GM19468 (cell line): ENCODE results near the gene STK33.

ENCODE experiments used
- ATAC-seq: cut with Tn5 transposase; IDR thresholded peaks from one replicate; pipeline ENCODE4 v1.9.1; 2021; ENCODE audit warnings: mild to moderate bottlenecking, moderate library complexity, moderate number of reproducible peaks; ENCODE audit not compliant: unreplicated experiment; ENCODE audit errors: extremely low read depth

STK33 gene

GRCh38 chr11:8459711-8460399 lies 134.2 kb downstream of the STK33 start:
- no peak for ATAC-seq

GRCh38 chr11:8442301-8442700 lies 151.7 kb downstream of the STK33 start:
- no peak for ATAC-seq

- ATAC-seq, result no peak
These were observed 153.4 kb downstream of the STK33 start for GRCh38 chr11:8440649-8441048.

- no peak for ATAC-seq
These were observed 164.5 kb downstream of the STK33 start for GRCh38 chr11:8429483-8429882.

GRCh38 chr11:8426076-8426475 lies 168.0 kb downstream of the STK33 start:
- ATAC-seq, result no peak

- ATAC-seq, result no peak
These were observed 178.8 kb downstream of the STK33 start for GRCh38 chr11:8415195-8415594.

- ATAC-seq, result no peak
These were observed 185.7 kb downstream of the STK33 start for GRCh38 chr11:8408151-8408941.

GRCh38 chr11:8403310-8403709 lies 190.7 kb downstream of the STK33 start:
- no peak for ATAC-seq

GRCh38 chr11:8392886-8393285 lies 201.1 kb downstream of the STK33 start:
- ATAC-seq, result no peak

GRCh38 chr11:8392166-8392565 lies 201.9 kb downstream of the STK33 start:
- ATAC-seq, result no peak

GRCh38 chr11:8390851-8391612 lies 203.0 kb downstream of the STK33 start:
- ATAC-seq, result no peak

GRCh38 chr11:8389029-8389996 lies 204.7 kb downstream of the STK33 start:
- no peak for ATAC-seq

- no peak for ATAC-seq
These were observed 206.3 kb downstream of the STK33 start for GRCh38 chr11:8387693-8388092.

GRCh38 chr11:8387141-8387540 lies 206.9 kb downstream of the STK33 start:
- ATAC-seq, result no peak

GRCh38 chr11:8386134-8386864 lies 207.7 kb downstream of the STK33 start:
- ATAC-seq, result peak; percentile 32

GRCh38 chr11:8384199-8384821 lies 209.7 kb downstream of the STK33 start:
- no peak for ATAC-seq

- ATAC-seq, result no peak
These were observed 210.4 kb downstream of the STK33 start for GRCh38 chr11:8383627-8384026.

GRCh38 chr11:8383227-8383626 lies 210.8 kb downstream of the STK33 start:
- no peak for ATAC-seq
